ENCODE results near the gene L1TD1. TPM values are rescaled to one million over a fixed set of nuclear protein-coding genes. Genes with fewer than 3 reads are reported as not detected.

The L1TD1 gene
- total RNA-seq, 1 donor from 2014 or later, result 0.59 TPM

DNA sequence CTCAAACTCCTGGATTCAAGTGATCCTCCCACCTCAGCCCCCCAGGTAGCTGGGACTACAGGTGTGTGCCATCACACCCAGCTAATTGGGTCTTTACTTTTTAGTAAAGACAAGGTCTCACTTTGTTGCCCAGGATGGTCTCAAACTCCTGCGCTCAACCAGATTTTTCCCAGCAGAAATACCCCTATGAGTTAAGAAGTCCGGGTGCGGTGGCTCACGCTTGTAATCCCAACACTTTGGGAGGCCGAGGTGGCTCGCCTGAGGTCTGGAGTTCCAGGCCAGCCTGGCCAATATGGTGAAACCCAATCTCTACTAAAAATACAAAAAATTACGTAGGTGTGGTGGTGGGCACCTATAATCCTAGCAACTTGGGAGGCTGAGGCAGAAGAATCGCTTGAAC, 6.5 kb upstream of the L1TD1 start:
- intact Hi-C loops (cut with DNase I), result no loop called here

DNA sequence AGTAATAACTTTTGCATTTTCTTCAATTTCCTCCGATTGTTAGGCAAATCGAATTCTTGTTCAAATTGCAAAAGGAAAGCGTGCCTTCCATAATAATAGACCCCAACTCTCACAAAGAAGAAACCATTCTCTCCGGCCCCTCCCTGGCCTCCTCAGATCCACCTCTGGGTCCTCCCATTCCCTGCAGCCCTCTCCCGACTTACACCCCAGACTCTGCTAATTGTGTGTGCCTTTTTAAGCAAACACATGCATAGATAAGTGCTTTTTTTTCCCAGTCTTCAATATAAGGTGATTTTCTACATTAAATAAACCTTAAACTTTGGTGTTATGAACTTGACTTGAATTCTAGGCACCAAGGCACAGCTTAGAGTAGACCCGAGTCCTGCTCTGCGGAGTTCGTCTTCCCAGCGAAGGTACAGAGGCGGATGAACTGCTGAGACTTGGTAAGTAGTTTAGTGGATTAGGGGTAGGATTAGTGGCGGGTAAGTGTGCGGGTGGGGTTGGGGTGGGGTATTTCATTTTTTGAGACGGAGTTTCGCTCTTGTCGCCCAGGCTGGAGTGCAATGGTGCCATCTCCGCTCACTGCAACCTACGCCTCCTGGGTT, 1.5 kb downstream of the L1TD1 start:
- TF ChIP-seq, protein P1, sequence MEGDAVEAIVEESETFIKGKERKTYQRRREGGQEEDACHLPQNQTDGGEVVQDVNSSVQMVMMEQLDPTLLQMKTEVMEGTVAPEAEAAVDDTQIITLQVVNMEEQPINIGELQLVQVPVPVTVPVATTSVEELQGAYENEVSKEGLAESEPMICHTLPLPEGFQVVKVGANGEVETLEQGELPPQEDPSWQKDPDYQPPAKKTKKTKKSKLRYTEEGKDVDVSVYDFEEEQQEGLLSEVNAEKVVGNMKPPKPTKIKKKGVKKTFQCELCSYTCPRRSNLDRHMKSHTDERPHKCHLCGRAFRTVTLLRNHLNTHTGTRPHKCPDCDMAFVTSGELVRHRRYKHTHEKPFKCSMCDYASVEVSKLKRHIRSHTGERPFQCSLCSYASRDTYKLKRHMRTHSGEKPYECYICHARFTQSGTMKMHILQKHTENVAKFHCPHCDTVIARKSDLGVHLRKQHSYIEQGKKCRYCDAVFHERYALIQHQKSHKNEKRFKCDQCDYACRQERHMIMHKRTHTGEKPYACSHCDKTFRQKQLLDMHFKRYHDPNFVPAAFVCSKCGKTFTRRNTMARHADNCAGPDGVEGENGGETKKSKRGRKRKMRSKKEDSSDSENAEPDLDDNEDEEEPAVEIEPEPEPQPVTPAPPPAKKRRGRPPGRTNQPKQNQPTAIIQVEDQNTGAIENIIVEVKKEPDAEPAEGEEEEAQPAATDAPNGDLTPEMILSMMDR (IDR thresholded peaks at IDR 0.05), result no peak
- ATAC-seq, result no peak
- intact Hi-C loops (cut with DNase I), result no loop called here
- no peak overlapping the region for H3K4me3 ChIP-seq
- H3K27me3 ChIP-seq (ENCODE audit: low read depth), result peaks cover 27% of the 10 kb centered on the region
- DNase-seq, result no peak
- no peaks in the 10 kb centered on the region for H3K4me1 ChIP-seq
- no peaks in the 10 kb centered on the region for H3K36me3 ChIP-seq
- H3K9me3 ChIP-seq, result no peaks in the 10 kb centered on the region
- no peak overlapping the region for H3K27ac ChIP-seq

More for the DNA sequence above, 6.5 kb upstream of the L1TD1 start:
- H3K27me3 ChIP-seq (ENCODE audit: low read depth), result no peaks in the 10 kb centered on the region
- H3K27ac ChIP-seq, result no peak overlapping the region
- H3K4me3 ChIP-seq, result no peak overlapping the region
- H3K4me1 ChIP-seq, result no peaks in the 10 kb centered on the region
- no peak for ATAC-seq
- H3K36me3 ChIP-seq, result no peaks in the 10 kb centered on the region
- no peak for DNase-seq
- TF ChIP-seq, protein P1 (IDR thresholded peaks at IDR 0.05), result no peak
- no peaks in the 10 kb centered on the region for H3K9me3 ChIP-seq

- Histone ChIP-seq H3K36me3 (no peaks in the 10 kb centered on the region), H3K4me1 (no peaks in the 10 kb centered on the region), H3K27me3 (ENCODE audit: low read depth) (peaks cover 27% of the 10 kb centered on the region), H3K9me3 (no peaks in the 10 kb centered on the region), H3K4me3 (no peak overlapping the region), H3K27ac (no peak overlapping the region)
- intact Hi-C loops (cut with DNase I), result no loop called here
- TF ChIP-seq, protein P1 (IDR thresholded peaks at IDR 0.05), result no peak
- DNase-seq (no peak), ATAC-seq (no peak)
These were observed 3.6 kb downstream of the L1TD1 start for GRCh38 chr1:62198069-62198780.

GRCh38 chr1:62198781-62199125, 4.1 kb downstream of the L1TD1 start:
- Histone ChIP-seq H3K27ac (no peak overlapping the region), H3K27me3 (ENCODE audit: low read depth) (peaks cover 26% of the 10 kb centered on the region), H3K9me3 (no peaks in the 10 kb centered on the region), H3K4me1 (no peaks in the 10 kb centered on the region), H3K4me3 (no peak overlapping the region), H3K36me3 (no peaks in the 10 kb centered on the region)
- TF ChIP-seq, protein P1 (IDR thresholded peaks at IDR 0.05), result no peak
- ATAC-seq, result no peak
- intact Hi-C loops (cut with DNase I), result no loop called here
- DNase-seq, result no peak

GRCh38 chr1:62207187-62207586, 12.5 kb downstream of the L1TD1 start:
- ATAC-seq (no peak), DNase-seq (no peak)
- no peaks in the 10 kb centered on the region for H3K36me3 ChIP-seq
- TF ChIP-seq, protein P1 (IDR thresholded peaks at IDR 0.05), result no peak
- H3K9me3 ChIP-seq, result peaks cover 6% of the 10 kb centered on the region
- H3K4me3 ChIP-seq, result no peak overlapping the region
- H3K27ac ChIP-seq, result no peak overlapping the region
- no peaks in the 10 kb centered on the region for H3K4me1 ChIP-seq
- intact Hi-C loops (cut with DNase I), result no loop called here
- no peaks in the 10 kb centered on the region for H3K27me3 ChIP-seq (ENCODE audit: low read depth)
